ENCODE measurements around the gene CDKN1A. TPM values are rescaled to one million over a fixed set of nuclear protein-coding genes. Genes with fewer than 3 reads are reported as not detected.
"Not testable (repeated sequence)": the region's sequence is repeated elsewhere in the genome, so short reads cannot be mapped to it uniquely, and the experiment has no call there.

CDKN1A gene
- total and polyA plus RNA-seq, 8 donors = 4.7 to 240 (median 6.8) TPM

- H3K27ac ChIP-seq = peak overlapping the region in 1 of 2 donors; percentile 3
- ATAC-seq = peak; percentile 67
- intact Hi-C loops (cut with DNase I) = no loop called here
These were observed 23.0 kb downstream of the CDKN1A start for GRCh38 chr6:36701401-36701991.

DNA sequence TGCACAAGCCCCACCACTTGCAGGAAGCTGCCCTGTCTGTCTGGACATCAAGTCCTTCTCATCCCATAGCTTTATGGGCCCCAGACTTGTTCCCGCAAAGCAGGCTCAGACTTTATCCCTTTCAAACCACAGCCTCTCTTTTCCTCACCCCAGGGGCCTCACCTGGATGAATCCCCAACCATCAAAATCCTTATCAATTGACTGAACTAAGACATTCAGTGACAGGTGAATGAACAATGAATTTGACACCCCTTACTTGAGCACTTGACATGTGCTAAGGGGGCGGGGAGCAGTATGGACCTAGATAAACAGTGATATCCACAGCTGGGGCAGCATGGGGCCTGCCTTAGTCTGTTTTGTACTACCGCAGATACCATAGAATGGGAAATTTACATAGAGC is 24.1 kb downstream of the CDKN1A start:
- Histone ChIP-seq H3K4me1 (peaks cover 0 to 38% of the 10 kb centered on the region in 2 donors), H3K36me3 (no peaks in the 10 kb centered on the region), H3K4me3 (no peak overlapping the region), H3K27me3 (no peaks in the 10 kb centered on the region), H3K27ac (no peak overlapping the region), H3K9me3 (no peaks in the 10 kb centered on the region)
- TF ChIP-seq CTCF (IDR thresholded peaks at IDR 0.05) = no peak
- ATAC-seq (no peak), DNase-seq (no peak)
- intact Hi-C loops (cut with DNase I) = no loop called here

More at GRCh38 chr6:36701401-36701991, 23.0 kb downstream of the CDKN1A start:
- H3K9me3 ChIP-seq = no peaks in the 10 kb centered on the region
- H3K4me1 ChIP-seq = peaks cover 0 to 44% of the 10 kb centered on the region in 2 donors
- TF ChIP-seq CTCF (IDR thresholded peaks at IDR 0.05) = no peak
- H3K36me3 ChIP-seq = no peaks in the 10 kb centered on the region
- no peak for DNase-seq
- no peaks in the 10 kb centered on the region for H3K27me3 ChIP-seq
- H3K4me3 ChIP-seq = no peak overlapping the region

DNA sequence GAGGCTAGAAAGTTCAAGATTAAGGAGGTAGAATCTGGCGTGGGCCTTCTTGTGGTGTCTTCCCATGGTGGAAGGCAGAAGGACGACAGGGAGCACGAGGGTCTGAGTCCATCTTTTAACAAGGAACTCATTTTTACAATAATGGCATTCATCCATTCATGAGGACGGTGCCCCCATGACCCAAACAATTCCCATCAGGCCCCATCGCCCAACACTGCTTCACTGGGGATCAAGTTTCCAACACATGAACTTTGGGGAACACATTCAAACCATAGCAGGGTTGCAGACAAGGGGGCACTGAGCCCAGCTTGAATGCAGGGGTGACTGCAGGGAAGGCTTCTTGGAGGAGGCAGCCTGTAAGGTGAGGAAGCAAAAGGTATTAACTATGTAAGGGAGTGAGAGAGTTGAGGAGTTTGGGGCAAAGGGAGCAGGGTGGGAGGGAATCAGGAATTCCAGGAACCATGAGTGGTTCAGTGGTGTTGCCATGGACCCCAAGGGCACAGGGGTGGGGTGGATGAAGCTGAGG is 24.6 kb downstream of the CDKN1A start:
- Histone ChIP-seq H3K27me3 (no peaks in the 10 kb centered on the region), H3K4me3 (no peak overlapping the region), H3K9me3 (no peaks in the 10 kb centered on the region), H3K4me1 (peaks cover 0 to 34% of the 10 kb centered on the region in 2 donors), H3K27ac (no peak overlapping the region), H3K36me3 (no peaks in the 10 kb centered on the region)
- no peak for ATAC-seq
- intact Hi-C loops (cut with DNase I) = no loop called here
- no peak for TF ChIP-seq CTCF (IDR thresholded peaks at IDR 0.05)
- DNase-seq = no peak

GRCh38 chr6:36703982-36704381 is 25.5 kb downstream of the CDKN1A start:
- no peaks in the 10 kb centered on the region for H3K27me3 ChIP-seq
- H3K27ac ChIP-seq = no peak overlapping the region
- ATAC-seq (no peak), DNase-seq (peak in 1 of 4 donors; percentile 62)
- H3K4me3 ChIP-seq = no peak overlapping the region
- intact Hi-C loops (cut with DNase I) = no loop called here
- H3K9me3 ChIP-seq = no peaks in the 10 kb centered on the region
- peaks cover 0 to 26% of the 10 kb centered on the region in 2 donors for H3K4me1 ChIP-seq
- TF ChIP-seq CTCF (IDR thresholded peaks at IDR 0.05) = no peak
- no peaks in the 10 kb centered on the region for H3K36me3 ChIP-seq

DNA sequence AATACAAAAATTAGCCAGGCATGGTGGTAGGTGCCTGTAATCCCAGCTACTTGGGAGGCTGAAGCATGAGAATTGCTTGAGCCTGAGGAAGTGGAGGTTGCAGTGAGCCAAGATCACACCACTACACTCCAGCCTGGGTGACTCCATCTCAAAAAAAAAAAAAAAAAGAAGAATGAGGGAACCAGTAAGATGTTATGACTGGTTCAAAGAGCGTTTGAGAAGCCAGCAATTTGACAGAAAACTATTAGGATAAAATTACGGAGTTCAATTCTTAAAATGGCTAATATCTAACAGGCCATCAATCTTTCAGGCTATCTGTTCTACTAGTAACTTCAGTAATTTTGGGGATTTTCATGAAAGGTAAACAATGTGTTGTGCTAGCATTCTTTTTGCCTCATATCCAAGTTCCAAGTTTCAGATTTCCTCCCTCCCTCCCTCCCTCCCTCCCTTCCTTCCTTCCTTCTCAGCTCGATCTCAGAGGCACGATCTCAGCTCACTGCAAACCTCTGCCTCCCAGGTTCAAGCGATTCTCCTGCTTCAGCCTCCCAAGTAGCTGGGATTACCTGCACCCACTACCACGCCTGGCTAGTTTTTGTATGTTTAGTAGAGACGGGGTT is 26.6 kb downstream of the CDKN1A start:
- ATAC-seq; H3K4me3 ChIP-seq; intact Hi-C loops (cut with DNase I); H3K27ac ChIP-seq; H3K36me3 ChIP-seq; H3K27me3 ChIP-seq; H3K9me3 ChIP-seq; DNase-seq: not testable (repeated sequence)
- peaks cover 0 to 15% of the 10 kb centered on the region in 2 donors for H3K4me1 ChIP-seq
